Osteoblast (primary cell): ENCODE data around the gene PRICKLE1. TPM values are rescaled to one million over a fixed set of nuclear protein-coding genes. Genes with fewer than 3 reads are reported as not detected.

ENCODE experiments used
- DNase-seq: peaks from one replicate; pipeline ENCODE4 v3.0.0; 2011; ENCODE audit warnings: low spot score, mixed read lengths; ENCODE audit not compliant: insufficient read length; ENCODE audit errors: missing footprints
- H2AFZ ChIP-seq: 2 replicates; pipeline ENCODE4 v1.6.0; 2011; ENCODE audit warnings: mild to moderate bottlenecking, low read length
- H3K27ac ChIP-seq: 2 replicates; pipeline ENCODE4 v1.5.1; 2011; ENCODE audit warnings: mild to moderate bottlenecking, low read depth, low read length, moderate library complexity
- H3K27me3 ChIP-seq: 2 replicates; pipeline ENCODE4 v1.6.0; 2012; ENCODE audit warnings: mild to moderate bottlenecking, control low read depth, inconsistent platforms, low read length, moderate library complexity; ENCODE audit not compliant: insufficient read depth
- H3K36me3 ChIP-seq: 2 replicates; pipeline ENCODE4 v1.5.1; 2011; ENCODE audit warnings: mild to moderate bottlenecking, low read length, control low read depth, moderate library complexity; ENCODE audit not compliant: insufficient read depth
- H3K4me1 ChIP-seq: 2 replicates; pipeline ENCODE4 v1.5.1; 2011; ENCODE audit warnings: mild to moderate bottlenecking, low read length, control low read depth, moderate library complexity; ENCODE audit not compliant: insufficient read depth
- H3K4me2 ChIP-seq: 2 replicates; pipeline ENCODE4 v1.6.0; 2011; ENCODE audit warnings: mild to moderate bottlenecking, low read length; ENCODE audit not compliant: insufficient read depth
- H3K4me3 ChIP-seq: fragments of 200-600 bp; sonication (generic); 3 replicates; pipeline ENCODE4 v1.5.1; 2012; ENCODE audit warnings: mild to moderate bottlenecking, low read length, inconsistent platforms; ENCODE audit not compliant: insufficient read depth
- H3K79me2 ChIP-seq: 2 replicates; pipeline ENCODE4 v1.6.0; 2012; ENCODE audit warnings: mild to moderate bottlenecking, low read length, control low read depth, inconsistent platforms; ENCODE audit not compliant: insufficient read depth
- H3K9me3 ChIP-seq: 2 replicates; pipeline ENCODE4 v1.5.1; 2011; ENCODE audit warnings: low read depth, low read length, control low read depth
- H4K20me1 ChIP-seq: 2 replicates; pipeline ENCODE4 v1.6.0; 2012; ENCODE audit warnings: mild to moderate bottlenecking, low read length, control low read depth; ENCODE audit not compliant: insufficient read depth
- total RNA-seq: library from RNA; depleted of rRNA; stranded (reverse); fragments of >200 nt; gene quantifications from 2 replicates; pipeline ENCODE4 v1.2.3, GENCODE V29; 2012
- TF ChIP-seq, protein P1 (sequence below): IDR thresholded peaks from 2 replicates; pipeline ENCODE4 v1.5.1; 2011; ENCODE audit warnings: mild to moderate bottlenecking, low read depth, low read length, moderate library complexity; ENCODE audit errors: extremely low read depth

PRICKLE1 gene
- total RNA-seq, 1 donor = 13.0 TPM

GRCh38 chr12:42421844-42422779 is 167.4 kb downstream of the PRICKLE1 start:
- no peak overlapping the region for H2AFZ ChIP-seq
- no peak overlapping the region for H3K4me3 ChIP-seq
- peak overlapping the region; percentile 2 for H3K4me2 ChIP-seq
- H3K36me3 ChIP-seq = no peaks in the 10 kb centered on the region
- peak overlapping the region; percentile 80 for H3K27ac ChIP-seq
- TF ChIP-seq, protein P1, sequence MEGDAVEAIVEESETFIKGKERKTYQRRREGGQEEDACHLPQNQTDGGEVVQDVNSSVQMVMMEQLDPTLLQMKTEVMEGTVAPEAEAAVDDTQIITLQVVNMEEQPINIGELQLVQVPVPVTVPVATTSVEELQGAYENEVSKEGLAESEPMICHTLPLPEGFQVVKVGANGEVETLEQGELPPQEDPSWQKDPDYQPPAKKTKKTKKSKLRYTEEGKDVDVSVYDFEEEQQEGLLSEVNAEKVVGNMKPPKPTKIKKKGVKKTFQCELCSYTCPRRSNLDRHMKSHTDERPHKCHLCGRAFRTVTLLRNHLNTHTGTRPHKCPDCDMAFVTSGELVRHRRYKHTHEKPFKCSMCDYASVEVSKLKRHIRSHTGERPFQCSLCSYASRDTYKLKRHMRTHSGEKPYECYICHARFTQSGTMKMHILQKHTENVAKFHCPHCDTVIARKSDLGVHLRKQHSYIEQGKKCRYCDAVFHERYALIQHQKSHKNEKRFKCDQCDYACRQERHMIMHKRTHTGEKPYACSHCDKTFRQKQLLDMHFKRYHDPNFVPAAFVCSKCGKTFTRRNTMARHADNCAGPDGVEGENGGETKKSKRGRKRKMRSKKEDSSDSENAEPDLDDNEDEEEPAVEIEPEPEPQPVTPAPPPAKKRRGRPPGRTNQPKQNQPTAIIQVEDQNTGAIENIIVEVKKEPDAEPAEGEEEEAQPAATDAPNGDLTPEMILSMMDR = no peak
- H4K20me1 ChIP-seq = no peaks in the 10 kb centered on the region
- no peaks in the 10 kb centered on the region for H3K27me3 ChIP-seq
- peak; percentile 81 for DNase-seq
- H3K9me3 ChIP-seq = no peaks in the 10 kb centered on the region
- H3K79me2 ChIP-seq = peaks cover 4% of the 10 kb centered on the region
- peaks cover 28% of the 10 kb centered on the region for H3K4me1 ChIP-seq

GRCh38 chr12:42420395-42420794 is 169.2 kb downstream of the PRICKLE1 start:
- Histone ChIP-seq H3K36me3 (no peaks in the 10 kb centered on the region), H3K4me1 (peaks cover 23% of the 10 kb centered on the region), H3K79me2 (peaks cover 6% of the 10 kb centered on the region), H2AFZ (no peak overlapping the region), H3K27me3 (no peaks in the 10 kb centered on the region), H3K4me2 (no peak overlapping the region), H4K20me1 (no peaks in the 10 kb centered on the region), H3K27ac (no peak overlapping the region), H3K4me3 (no peak overlapping the region), H3K9me3 (no peaks in the 10 kb centered on the region)
- no peak for DNase-seq
- TF ChIP-seq, protein P1 = no peak

GRCh38 chr12:42410340-42410739 is 179.2 kb downstream of the PRICKLE1 start:
- Histone ChIP-seq H3K27ac (no peak overlapping the region), H3K27me3 (no peaks in the 10 kb centered on the region), H3K4me3 (no peak overlapping the region), H3K79me2 (peaks cover under 1% of the 10 kb centered on the region), H4K20me1 (no peaks in the 10 kb centered on the region), H3K9me3 (no peaks in the 10 kb centered on the region), H2AFZ (no peak overlapping the region), H3K36me3 (peaks cover 4% of the 10 kb centered on the region), H3K4me1 (no peaks in the 10 kb centered on the region), H3K4me2 (no peak overlapping the region)
- TF ChIP-seq, protein P1 = no peak
- DNase-seq = no peak

DNA sequence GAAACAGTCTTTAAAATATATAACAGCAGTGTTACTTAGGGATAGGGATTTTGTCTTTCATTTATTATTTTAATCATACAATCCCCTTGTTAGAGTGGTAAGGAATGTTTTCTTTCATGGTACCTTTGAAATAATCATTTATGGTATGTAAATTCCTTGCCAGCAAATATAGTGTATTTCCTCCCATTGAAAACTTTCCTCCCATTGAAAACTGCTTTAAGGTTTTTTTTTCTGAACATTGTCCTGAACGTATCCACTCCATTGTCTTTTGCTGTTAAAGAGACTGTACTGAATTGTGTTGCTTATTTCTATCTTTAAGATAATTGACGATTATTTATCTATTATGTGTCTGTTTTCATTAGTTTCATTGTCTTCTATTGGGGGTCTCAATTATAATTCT is 180.1 kb downstream of the PRICKLE1 start:
- Histone ChIP-seq H3K4me2 (no peak overlapping the region), H3K4me1 (no peaks in the 10 kb centered on the region), H3K4me3 (no peak overlapping the region), H3K27me3 (no peaks in the 10 kb centered on the region), H3K79me2 (no peaks in the 10 kb centered on the region), H3K27ac (no peak overlapping the region), H3K36me3 (peaks cover 5% of the 10 kb centered on the region), H2AFZ (no peak overlapping the region), H4K20me1 (no peaks in the 10 kb centered on the region), H3K9me3 (no peaks in the 10 kb centered on the region)
- TF ChIP-seq, protein P1 = no peak
- no peak for DNase-seq
